Activated CD8-positive, alpha-beta T cell treated with anti-CD3 and anti-CD28 coated beads, Interleukin-2, amount 10 ng/mL, durations not matched to agents 7 days and 5 days (primary cell): ENCODE measurements around the gene STX8. TPM values are rescaled to one million over a fixed set of nuclear protein-coding genes. Genes with fewer than 3 reads are reported as not detected.

ENCODE experiments used
- ATAC-seq: fragments of 150-1000 bp; cut with Tn5 transposase; one replicate; pipeline ENCODE4 v1.10.0; 2021; ENCODE audit warnings: moderate library complexity
- CTCF ChIA-PET: fragments of 350-600 bp; sonication (Branson Sonifier 250); formaldehyde crosslinking; loops from one replicate; lab custom pipeline; 2021; ENCODE audit warnings: antibody characterized with exemption; lab: Charles Lee
- POLR2A ChIA-PET: fragments of 350-600 bp; sonication (Branson Sonifier 250); formaldehyde crosslinking; loops from one replicate; lab custom pipeline; 2021; ENCODE audit warnings: antibody characterized with exemption; lab: Charles Lee
- DNase-seq: peaks from one replicate; pipeline ENCODE4 v3.0.0-alpha.2; 2020
- H3K27ac Mint-ChIP-seq: one replicate; pipeline ENCODE4 v1.8.0; 2021; ENCODE audit warnings: mild to moderate bottlenecking, mixed read lengths
- H3K27me3 Mint-ChIP-seq: one replicate; pipeline ENCODE4 v1.8.0; 2021; ENCODE audit warnings: low read depth, mixed read lengths
- H3K36me3 Mint-ChIP-seq: one replicate; pipeline ENCODE4 v1.8.0; 2021; ENCODE audit warnings: low read depth, mixed read lengths
- H3K4me1 Mint-ChIP-seq: one replicate; pipeline ENCODE4 v1.8.0; 2021; ENCODE audit warnings: low read depth, mixed read lengths
- H3K4me3 Mint-ChIP-seq: one replicate; pipeline ENCODE4 v1.8.0; 2021; ENCODE audit warnings: mild to moderate bottlenecking, mixed read lengths
- H3K9me3 Mint-ChIP-seq: one replicate; pipeline ENCODE4 v1.8.0; 2022; ENCODE audit warnings: mixed read lengths; ENCODE audit not compliant: insufficient read depth
- total RNA-seq, 2 experiments: library from RNA; stranded (reverse); gene quantifications; one replicate each; pipeline ENCODE4 v1.2.3, GENCODE V29; 2021

Gene STX8
- total RNA-seq, 2 experiments from 2014 or later: 71.0 to 78.5 TPM

DNA sequence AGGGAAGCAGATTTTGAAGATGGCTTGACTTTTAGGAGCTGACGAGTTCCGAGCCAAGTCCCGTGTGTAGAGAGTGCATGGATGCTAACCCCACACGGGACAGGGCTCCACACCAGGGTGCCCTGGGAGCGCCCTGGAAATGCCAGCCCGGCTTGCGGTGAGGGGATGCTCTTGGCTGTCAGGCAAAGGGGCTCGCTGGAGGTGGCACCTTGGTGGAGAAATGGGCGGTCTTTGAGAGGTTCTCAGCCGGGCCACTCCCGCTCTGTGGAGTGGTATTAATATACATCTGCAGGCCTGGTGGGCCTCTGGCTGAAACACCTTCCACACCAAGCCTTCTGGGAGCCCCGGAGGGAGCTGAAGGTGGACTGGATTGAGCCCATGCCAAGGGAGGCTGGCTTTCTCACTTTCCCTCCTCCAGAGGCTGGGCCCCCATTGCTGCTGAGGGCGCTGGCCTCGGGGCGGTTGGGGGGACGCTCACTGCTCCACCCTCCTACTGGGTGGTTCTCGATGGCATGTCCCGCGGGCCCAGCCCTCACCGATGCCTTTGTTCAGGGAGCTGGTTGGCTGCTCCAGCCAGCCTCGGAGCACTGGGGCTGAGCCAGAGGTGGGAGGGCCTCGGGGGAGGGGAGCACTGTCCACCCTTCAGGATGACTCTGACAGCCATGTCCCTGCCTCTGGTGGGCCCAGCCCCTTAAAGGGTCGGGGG is 344.0 kb downstream of the STX8 start:
- Mint-ChIP-seq H3K27me3 (no peaks in the 10 kb centered on the region), H3K27ac (no peak overlapping the region), H3K36me3 (no peaks in the 10 kb centered on the region), H3K4me3 (no peak overlapping the region), H3K4me1 (peaks cover 2% of the 10 kb centered on the region), H3K9me3 (no peaks in the 10 kb centered on the region)
- POLR2A ChIA-PET: no interaction called here
- CTCF ChIA-PET: no interaction called here
- DNase-seq: no peak
- ATAC-seq: no peak

DNA sequence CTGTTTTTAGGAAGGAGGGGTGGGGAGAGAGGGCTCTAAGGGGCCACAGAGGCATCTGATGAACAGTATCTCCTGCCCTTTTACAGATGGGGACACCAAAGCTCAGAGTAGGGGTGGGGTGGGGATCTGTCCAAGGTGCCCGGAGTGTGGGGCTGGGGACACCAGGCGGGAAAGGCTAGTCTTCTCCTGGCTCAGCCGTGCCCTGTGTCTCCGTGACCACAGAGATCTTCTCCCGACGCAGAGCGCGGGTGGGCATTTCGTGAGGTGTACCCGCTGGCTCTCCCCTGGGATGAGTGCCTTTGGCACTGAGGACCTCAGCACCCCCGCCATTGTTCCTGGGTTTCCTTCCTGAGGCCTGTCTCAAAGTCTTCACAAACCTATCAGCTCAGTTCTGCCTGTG is 344.8 kb downstream of the STX8 start:
- ATAC-seq: no peak
- Mint-ChIP-seq H3K4me1 (peaks cover 2% of the 10 kb centered on the region), H3K9me3 (no peaks in the 10 kb centered on the region), H3K36me3 (no peaks in the 10 kb centered on the region), H3K27ac (no peak overlapping the region), H3K27me3 (no peaks in the 10 kb centered on the region), H3K4me3 (no peak overlapping the region)
- ChIA-PET CTCF (interaction anchor here (0.6 kb wide), 1 partner anchor 461 kb away, joined by 3 read pairs; no protein-coding TSS in a partner anchor), POLR2A (no interaction called here)
- DNase-seq: no peak

DNA sequence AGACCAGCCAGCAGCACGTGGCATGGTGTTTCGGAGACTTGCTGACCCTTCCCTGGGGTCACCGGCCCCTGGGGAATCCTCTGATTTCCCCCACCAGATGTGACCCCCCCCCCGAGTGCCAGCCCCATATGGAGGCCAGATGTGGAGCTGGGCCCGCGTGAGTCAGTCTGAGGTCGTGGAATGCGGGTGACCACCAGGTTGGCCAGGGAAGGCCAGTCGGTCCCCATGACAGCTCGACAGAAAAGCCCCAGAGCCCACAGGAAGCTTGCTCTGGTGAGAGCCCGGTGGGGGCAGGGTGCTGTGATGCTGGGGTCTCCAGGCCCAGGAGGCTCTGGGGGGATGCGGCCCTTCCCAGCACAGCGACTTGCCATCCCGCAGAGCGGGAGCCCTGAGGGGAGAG is 345.3 kb downstream of the STX8 start:
- H3K9me3 Mint-ChIP-seq: no peaks in the 10 kb centered on the region
- POLR2A ChIA-PET: no interaction called here
- H3K27me3 Mint-ChIP-seq: no peaks in the 10 kb centered on the region
- H3K27ac Mint-ChIP-seq: no peak overlapping the region
- H3K36me3 Mint-ChIP-seq: no peaks in the 10 kb centered on the region
- CTCF ChIA-PET: interaction anchor here (0.6 kb wide), 1 partner anchor 460 kb away, joined by 3 read pairs; no protein-coding TSS in a partner anchor
- no peak overlapping the region for H3K4me3 Mint-ChIP-seq
- DNase-seq (no peak), ATAC-seq (no peak)
- H3K4me1 Mint-ChIP-seq: peaks cover 2% of the 10 kb centered on the region

DNA sequence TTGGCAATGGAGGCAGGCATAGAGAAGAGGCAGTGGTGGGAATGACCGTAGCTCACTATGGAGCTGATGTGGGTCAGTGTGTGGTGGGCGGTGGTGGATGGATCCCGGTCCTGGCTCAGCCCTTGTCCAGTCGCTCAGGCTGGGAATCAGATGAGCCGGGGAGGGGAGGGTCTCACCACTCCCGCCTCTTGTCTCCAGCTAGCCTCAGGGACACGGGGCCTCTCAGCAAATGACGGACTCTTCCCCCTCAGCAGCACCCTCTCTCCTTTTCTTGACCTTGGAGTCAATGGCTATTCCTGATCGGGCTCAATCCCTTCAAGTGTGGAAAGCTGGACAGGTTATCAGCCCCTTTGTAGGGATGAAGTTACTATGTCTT is 345.8 kb downstream of the STX8 start:
- ATAC-seq (no peak), DNase-seq (no peak)
- H3K27me3 Mint-ChIP-seq: no peaks in the 10 kb centered on the region
- no peaks in the 10 kb centered on the region for H3K4me1 Mint-ChIP-seq
- no peak overlapping the region for H3K4me3 Mint-ChIP-seq
- no peaks in the 10 kb centered on the region for H3K9me3 Mint-ChIP-seq
- H3K27ac Mint-ChIP-seq: no peak overlapping the region
- ChIA-PET CTCF (no interaction called here), POLR2A (no interaction called here)
- H3K36me3 Mint-ChIP-seq: no peaks in the 10 kb centered on the region

DNA sequence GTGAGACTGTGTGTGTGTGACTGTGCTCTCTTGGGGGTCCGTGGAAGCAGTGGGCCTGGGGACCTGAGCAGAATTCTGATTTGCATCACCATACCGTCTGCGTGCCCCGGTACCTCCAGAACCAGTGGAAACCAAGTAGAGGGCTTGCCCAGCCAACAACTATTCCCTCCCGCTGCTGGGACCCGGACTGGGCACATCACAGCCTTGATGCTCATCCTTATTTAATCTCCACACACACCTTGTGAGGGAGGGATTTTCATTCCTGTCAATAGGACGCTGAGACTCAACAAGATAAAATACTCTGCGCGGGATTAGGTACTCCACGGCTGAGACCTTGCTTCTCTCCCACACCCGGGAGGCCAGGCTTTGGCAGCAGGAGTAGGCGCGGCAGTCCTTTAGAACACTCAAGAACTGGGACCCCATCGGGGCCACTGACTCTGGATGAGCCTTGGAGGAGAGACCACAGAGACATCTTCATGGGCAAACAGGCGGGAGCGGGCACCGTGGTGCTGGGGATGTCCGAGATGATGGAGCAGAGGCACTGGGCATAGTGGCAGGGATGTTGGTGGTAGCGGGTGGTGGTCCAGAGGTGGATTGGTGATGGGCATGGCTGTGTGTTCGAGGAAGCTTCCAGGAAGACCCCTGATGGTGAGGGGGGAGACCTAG is 346.3 kb downstream of the STX8 start:
- no peak for DNase-seq
- no peak for ATAC-seq
- Mint-ChIP-seq H3K4me1 (no peaks in the 10 kb centered on the region), H3K27me3 (no peaks in the 10 kb centered on the region), H3K27ac (no peak overlapping the region), H3K9me3 (no peaks in the 10 kb centered on the region), H3K4me3 (no peak overlapping the region), H3K36me3 (no peaks in the 10 kb centered on the region)
- POLR2A ChIA-PET: no interaction called here
- CTCF ChIA-PET: no interaction called here

DNA sequence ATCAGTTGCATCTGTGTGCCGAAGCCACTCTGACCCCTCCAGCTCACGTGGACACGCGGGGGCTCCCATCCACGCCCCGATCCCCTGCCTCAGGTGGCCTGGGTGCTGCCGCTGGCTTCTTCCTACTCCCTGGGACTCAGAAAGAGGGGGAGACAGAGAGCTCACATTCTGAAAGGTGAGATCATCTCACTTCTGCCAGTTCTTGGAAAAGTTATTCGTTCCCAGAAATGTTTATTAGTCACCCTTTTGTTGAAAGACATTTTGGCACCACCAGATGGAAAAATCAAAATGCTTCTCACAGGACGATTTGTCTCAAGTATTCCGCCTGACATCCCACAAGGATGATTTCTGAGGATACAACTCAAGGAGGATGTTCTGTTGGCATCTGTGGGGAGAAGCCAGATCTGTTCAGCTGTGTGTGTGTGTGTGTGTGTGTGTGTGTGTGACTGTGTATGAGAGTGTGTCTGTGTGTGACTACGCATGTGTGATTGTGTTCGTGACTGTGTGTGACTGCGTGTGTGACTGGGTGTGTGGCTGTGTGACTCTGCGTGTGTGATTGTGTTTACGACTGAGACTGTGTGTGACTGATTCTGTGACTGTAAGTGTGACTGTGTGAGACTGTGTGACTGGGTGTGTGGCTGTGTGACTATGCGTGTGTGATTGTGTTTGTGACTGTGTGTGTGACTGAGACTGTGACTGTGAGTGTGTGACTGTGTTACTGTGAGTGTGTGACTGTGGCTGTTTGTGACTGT is 347.0 kb downstream of the STX8 start:
- no peak for DNase-seq
- no peak for ATAC-seq
- Mint-ChIP-seq H3K4me1 (no peaks in the 10 kb centered on the region), H3K27ac (no peak overlapping the region), H3K9me3 (no peaks in the 10 kb centered on the region), H3K27me3 (no peaks in the 10 kb centered on the region), H3K36me3 (no peaks in the 10 kb centered on the region), H3K4me3 (no peak overlapping the region)
- ChIA-PET POLR2A (no interaction called here), CTCF (no interaction called here)

DNA sequence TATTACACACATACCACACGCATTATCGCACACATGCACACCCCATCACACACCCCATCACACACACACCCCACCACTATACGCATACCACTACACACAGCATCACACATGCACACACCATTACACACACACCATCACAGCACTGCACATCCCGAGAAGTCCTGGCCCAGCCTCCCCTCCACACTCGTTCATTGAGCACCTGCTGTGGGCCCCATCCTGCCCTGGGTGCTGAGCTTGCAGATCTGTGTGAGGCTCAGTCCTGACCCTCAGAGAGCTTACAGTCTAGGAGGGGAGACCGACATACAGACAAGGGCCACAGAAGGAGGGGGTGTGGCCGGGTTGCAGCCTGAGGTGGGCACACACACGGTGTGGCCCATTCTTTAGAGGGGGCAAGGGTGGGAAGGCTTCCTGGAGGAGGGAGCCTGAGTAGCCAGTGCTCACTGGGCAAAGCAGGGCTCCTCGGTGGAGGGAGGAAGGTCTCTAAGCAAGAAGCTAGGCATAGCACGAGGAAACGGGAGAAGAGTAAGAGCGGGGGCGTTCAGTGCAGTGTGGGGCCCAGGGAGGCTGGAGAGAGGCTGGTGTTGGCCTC is 347.7 kb downstream of the STX8 start:
- Mint-ChIP-seq H3K4me1 (no peaks in the 10 kb centered on the region), H3K27me3 (no peaks in the 10 kb centered on the region), H3K27ac (no peak overlapping the region), H3K36me3 (no peaks in the 10 kb centered on the region), H3K4me3 (no peak overlapping the region), H3K9me3 (no peaks in the 10 kb centered on the region)
- POLR2A ChIA-PET: no interaction called here
- DNase-seq (no peak), ATAC-seq (no peak)
- CTCF ChIA-PET: no interaction called here

DNA sequence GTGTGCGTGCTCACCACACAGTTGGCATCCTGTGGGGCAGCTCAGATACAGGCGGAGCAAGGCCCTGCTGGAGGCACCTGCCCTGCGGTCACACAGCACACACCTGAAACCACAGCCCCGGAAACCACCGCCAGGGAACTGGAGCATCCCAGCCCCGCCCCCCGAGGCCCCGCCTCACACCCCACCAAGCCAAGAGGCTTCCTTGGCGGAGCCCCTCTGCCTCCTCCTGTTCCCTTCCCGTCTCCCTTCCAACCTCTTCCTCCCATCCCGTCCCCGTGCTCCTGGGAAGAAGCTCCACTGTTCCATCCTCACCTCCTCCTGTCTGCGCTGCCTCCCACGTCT is 348.9 kb downstream of the STX8 start:
- ATAC-seq (peak; percentile 52), DNase-seq (peak; percentile 57)
- POLR2A ChIA-PET: no interaction called here
- Mint-ChIP-seq H3K9me3 (no peaks in the 10 kb centered on the region), H3K27me3 (no peaks in the 10 kb centered on the region), H3K36me3 (no peaks in the 10 kb centered on the region), H3K4me1 (no peaks in the 10 kb centered on the region), H3K27ac (no peak overlapping the region), H3K4me3 (no peak overlapping the region)
- CTCF ChIA-PET: no interaction called here

DNA sequence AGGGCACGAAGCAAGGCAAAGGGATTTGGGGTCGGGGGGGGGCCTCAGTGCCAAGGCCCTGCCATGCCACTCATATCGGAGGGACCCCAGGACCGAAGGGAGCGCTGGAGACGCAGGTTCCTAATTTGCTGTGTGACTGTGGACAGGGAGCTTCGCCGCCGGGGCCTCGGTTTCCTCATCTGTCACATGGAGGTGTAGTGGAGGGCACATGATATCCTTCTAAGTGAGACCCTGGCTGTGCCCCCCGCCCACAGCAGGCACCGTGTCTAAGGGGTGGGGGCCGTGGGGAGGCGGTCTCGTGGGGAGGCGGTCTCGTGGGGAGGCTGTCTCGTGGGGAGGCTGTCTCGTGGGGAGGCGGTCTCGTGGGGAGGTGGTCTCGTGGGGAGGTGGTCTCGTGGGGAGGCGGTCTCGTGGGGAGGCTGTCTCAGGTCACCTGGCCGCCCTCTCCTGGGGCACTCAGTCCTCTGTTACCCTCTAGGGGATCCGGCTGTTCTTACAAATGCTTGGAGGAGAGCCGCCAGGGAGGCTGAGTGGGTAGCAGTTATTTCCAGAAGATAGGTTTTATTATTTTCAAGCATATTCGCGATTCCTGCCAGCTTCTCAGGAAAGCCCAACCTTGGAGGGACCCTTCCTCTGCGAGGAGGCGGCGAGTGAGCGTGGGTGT is 349.4 kb downstream of the STX8 start:
- POLR2A ChIA-PET: no interaction called here
- Mint-ChIP-seq H3K4me3 (no peak overlapping the region), H3K27me3 (no peaks in the 10 kb centered on the region), H3K9me3 (no peaks in the 10 kb centered on the region), H3K36me3 (no peaks in the 10 kb centered on the region), H3K4me1 (no peaks in the 10 kb centered on the region), H3K27ac (no peak overlapping the region)
- DNase-seq (no peak), ATAC-seq (no peak)
- CTCF ChIA-PET: no interaction called here

DNA sequence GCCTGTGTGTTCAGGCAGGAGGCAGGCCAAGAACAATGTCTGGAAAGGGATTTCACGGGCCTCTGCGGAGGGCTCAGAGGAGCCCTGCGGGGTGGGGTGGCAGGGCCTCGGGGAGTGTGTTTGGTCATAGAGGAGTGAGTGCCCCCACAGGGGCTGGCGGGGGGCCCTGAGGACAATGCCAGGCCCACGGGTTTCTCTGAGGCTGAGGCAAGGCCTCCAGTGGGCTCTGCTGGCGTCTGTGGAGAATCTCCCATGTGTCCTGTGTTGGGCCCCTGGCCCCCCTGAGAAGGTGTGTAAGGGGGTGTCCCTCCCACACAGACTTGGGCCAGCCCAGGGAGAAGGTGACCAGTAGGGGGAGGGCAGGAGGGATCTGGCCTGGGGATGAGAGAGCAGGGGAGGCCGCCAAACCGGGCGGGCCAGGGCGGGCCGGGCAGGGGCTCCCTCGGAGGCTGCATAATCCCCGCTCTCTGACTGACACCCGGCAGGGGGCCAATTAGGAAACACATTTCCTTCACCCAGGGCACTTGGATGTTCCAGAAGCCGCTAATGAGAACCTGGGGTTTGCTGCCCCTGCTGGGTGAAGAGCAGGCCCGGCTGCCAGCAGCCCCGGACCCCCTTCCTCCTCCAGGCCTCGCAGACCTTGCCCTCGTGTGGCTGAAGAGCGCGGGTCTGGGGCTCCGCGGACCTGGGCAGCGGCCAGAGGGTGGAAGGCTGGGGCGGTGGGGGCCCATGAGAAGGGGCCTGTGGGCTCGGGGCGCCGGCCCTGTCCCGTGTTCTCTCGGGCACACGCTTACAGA is 350.1 kb downstream of the STX8 start:
- no peak overlapping the region for H3K27ac Mint-ChIP-seq

DNA sequence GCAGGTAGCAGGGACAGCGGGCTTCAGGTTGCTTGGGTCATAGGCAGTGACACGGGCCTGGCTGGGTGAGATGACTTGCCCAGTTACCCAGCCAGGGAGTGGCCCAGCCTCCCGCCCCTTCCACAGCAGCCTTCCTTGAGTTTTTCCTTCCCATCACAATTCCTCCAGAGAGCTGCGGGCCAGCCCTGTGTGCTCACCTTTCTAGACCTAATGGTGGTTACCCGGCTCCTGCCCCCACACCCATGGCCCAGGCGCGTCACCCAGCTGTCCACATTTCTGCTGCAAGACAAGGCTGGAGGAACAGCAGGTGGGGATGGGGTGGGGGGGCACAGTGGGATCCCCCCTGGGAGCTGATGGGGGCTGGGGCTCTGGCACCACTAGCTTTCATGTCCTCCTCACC is 351.1 kb downstream of the STX8 start:
- Mint-ChIP-seq H3K27me3 (no peaks in the 10 kb centered on the region), H3K4me1 (no peaks in the 10 kb centered on the region), H3K9me3 (no peaks in the 10 kb centered on the region), H3K4me3 (no peak overlapping the region), H3K27ac (no peak overlapping the region), H3K36me3 (no peaks in the 10 kb centered on the region)
- DNase-seq (no peak), ATAC-seq (no peak)
- ChIA-PET CTCF (no interaction called here), POLR2A (no interaction called here)

More for the DNA sequence above, 350.1 kb downstream of the STX8 start:
- Mint-ChIP-seq H3K4me3 (no peak overlapping the region), H3K27me3 (no peaks in the 10 kb centered on the region), H3K36me3 (no peaks in the 10 kb centered on the region), H3K4me1 (no peaks in the 10 kb centered on the region), H3K9me3 (no peaks in the 10 kb centered on the region)
- ATAC-seq: no peak
- POLR2A ChIA-PET: no interaction called here
- CTCF ChIA-PET: no interaction called here
- no peak for DNase-seq
